PFSK-1 (cell line): ENCODE measurements around the gene SCGB1D2.

ENCODE experiments used
- POLR2AphosphoS5 ChIP-seq: IDR thresholded peaks from 2 replicates; pipeline ENCODE4 v1.6.1; 2012; ENCODE audit warnings: low read depth, mild to moderate bottlenecking, control low read depth, low read length, moderate library complexity
- SIN3A ChIP-seq: IDR thresholded peaks from 2 replicates; pipeline ENCODE4 v1.6.1; 2012; ENCODE audit warnings: mild to moderate bottlenecking, low read length, moderate library complexity, borderline replicate concordance; ENCODE audit not compliant: insufficient read depth

GRCh38 chr11:62241095-62241494, 944 bp upstream of the SCGB1D2 start:
- TF ChIP-seq SIN3A (no peak), POLR2AphosphoS5 (no peak)
